PFSK-1 (cell line): ENCODE data around the gene HIC2.
"Not testable (repeated sequence)": the region's sequence is repeated elsewhere in the genome, so short reads cannot be mapped to it uniquely, and the experiment has no call there.

ENCODE experiments used
- FOXP2 ChIP-seq: optimal IDR thresholded peaks from 2 replicates; pipeline ENCODE3; 2011; ENCODE audit warnings: borderline replicate concordance, control low read depth, inconsistent platforms; ENCODE audit not compliant: insufficient read depth; ENCODE audit errors: extremely low read length, extremely low read depth
- POLR2AphosphoS5 ChIP-seq: IDR thresholded peaks from 2 replicates; pipeline ENCODE4 v1.6.1; 2012; ENCODE audit warnings: low read depth, mild to moderate bottlenecking, control low read depth, low read length, moderate library complexity
- REST ChIP-seq, 2 experiments: IDR thresholded peaks; 2 replicates each; pipeline versions ENCODE4 v1.6.1 to v1.8.0; 2011 to 2012; ENCODE audit warnings: low read depth in 2 of 2, low read length in 2 of 2, control low read depth in 1 of 2, inconsistent platforms in 1 of 2, mild to moderate bottlenecking in 1 of 2, moderate library complexity in 1 of 2; ENCODE audit not compliant: insufficient read depth in 1 of 2
- SIN3A ChIP-seq: IDR thresholded peaks from 2 replicates; pipeline ENCODE4 v1.6.1; 2012; ENCODE audit warnings: mild to moderate bottlenecking, low read length, moderate library complexity, borderline replicate concordance; ENCODE audit not compliant: insufficient read depth
- TAF1 ChIP-seq: IDR thresholded peaks from 2 replicates; pipeline ENCODE4 v1.6.1; 2012; ENCODE audit warnings: low read length, control low read depth, borderline replicate concordance; ENCODE audit not compliant: insufficient read depth

The HIC2 gene

GRCh38 chr22:21451545-21452520 lies 34.7 kb downstream of the HIC2 start:
- TF ChIP-seq SIN3A, result no peak
- no peak for TF ChIP-seq POLR2AphosphoS5
- no peak for TF ChIP-seq FOXP2
- no peak for TF ChIP-seq TAF1
- no peak for TF ChIP-seq REST (IDR thresholded peaks at IDR 0.05; ENCODE audit: insufficient read depth in 1 of 2, low read depth in 2 of 2, low read length in 2 of 2)

GRCh38 chr22:21455334-21456089 lies 38.3 kb downstream of the HIC2 start:
- TF ChIP-seq POLR2AphosphoS5 (no peak), SIN3A (no peak), REST (IDR thresholded peaks at IDR 0.05; ENCODE audit: insufficient read depth in 1 of 2, low read depth in 2 of 2, low read length in 2 of 2) (no peak), TAF1 (no peak), FOXP2 (no peak)

GRCh38 chr22:21457023-21457787 lies 40.0 kb downstream of the HIC2 start:
- TF ChIP-seq SIN3A, result no peak
- no peak for TF ChIP-seq TAF1
- no peak for TF ChIP-seq REST (IDR thresholded peaks at IDR 0.05; ENCODE audit: insufficient read depth in 1 of 2, low read depth in 2 of 2, low read length in 2 of 2)
- no peak for TF ChIP-seq FOXP2
- no peak for TF ChIP-seq POLR2AphosphoS5

- TF ChIP-seq TAF1; REST (IDR thresholded peaks at IDR 0.05; ENCODE audit: insufficient read depth in 1 of 2, low read depth in 2 of 2, low read length in 2 of 2); POLR2AphosphoS5: not testable (repeated sequence)
Observed at GRCh38 chr22:21467337-21468193, 50.4 kb downstream of the HIC2 start, which contains the start of gene TMEM191C. TSS of gene TMEM191C (plus strand) at chr22:21467387. CDS start at chr22:21467460, 73 bp downstream.
